CD4-positive, alpha-beta T cell treated with Interferon alpha-2 for 1 hour (primary cell): ENCODE data around the gene TYROBP.

Source experiments
- DNase-seq, 2 donors: peaks; one replicate each; pipeline ENCODE4 v3.0.0-alpha.2; 2020 to 2022

Gene TYROBP

DNA sequence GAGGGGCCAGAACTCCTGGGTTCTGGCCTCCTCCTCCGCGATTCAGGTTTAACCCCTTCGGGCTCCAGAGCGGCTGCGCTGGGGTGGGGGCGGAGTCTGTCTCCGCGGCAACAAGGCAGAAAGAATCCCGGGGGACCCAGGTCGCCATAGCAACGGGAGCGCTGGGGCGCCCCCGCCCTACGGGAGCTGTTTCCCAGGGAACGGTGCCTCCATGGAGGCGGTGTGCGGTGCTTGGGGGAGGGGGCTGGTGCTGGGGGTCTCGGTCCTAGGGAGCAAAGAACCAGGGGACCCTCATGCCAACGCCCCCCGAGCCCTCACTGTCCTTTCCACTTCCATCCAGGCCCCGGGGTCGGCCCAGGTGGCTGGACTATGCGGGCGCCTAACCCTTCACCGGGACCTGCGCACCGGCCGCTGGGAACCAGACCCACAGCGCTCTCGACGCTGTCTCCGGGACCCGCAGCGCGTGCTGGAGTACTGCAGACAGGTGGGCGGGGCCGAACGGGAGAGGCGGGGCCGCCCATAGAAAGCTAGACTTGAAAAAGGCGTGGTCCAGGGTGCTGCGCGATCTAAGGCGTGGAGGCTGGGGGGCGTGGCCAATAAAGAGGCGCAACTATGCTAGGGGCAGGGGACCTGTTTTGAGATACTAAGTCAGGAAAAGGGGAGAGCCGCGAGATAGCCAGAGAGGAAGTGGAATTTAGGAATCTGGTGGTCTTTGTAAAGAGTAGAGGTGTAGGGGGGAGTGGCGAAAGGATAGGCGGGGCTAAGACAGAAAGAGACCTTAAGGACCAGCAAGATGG lies 38.6 kb downstream of the TYROBP start:
- DNase-seq: peak; percentile 86

DNA sequence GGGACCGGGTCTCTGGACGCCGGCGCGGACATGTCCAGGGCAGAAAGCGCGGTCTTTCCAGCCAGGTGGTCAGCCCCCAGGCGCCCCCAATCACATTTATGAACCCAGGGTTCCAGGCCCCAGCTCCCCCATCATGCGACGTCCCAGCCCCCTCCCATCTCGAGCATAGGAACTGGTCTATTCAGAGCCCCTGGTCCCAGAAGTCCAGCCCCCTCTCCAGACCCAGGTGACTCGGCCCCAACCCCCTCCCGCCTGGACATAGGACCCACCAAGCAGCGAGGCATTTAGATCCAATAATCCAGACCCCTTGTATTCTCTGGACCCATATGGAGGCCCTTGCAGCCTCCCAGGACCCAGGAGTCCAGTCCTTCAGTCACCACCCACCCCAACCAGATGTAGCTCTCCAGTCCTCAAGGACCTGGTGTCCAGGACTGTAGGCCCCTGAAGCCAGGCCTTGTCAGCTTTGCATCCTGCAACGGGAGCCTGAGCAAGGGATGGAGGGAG lies 39.2 kb downstream of the TYROBP start:
- no peak for DNase-seq

DNA sequence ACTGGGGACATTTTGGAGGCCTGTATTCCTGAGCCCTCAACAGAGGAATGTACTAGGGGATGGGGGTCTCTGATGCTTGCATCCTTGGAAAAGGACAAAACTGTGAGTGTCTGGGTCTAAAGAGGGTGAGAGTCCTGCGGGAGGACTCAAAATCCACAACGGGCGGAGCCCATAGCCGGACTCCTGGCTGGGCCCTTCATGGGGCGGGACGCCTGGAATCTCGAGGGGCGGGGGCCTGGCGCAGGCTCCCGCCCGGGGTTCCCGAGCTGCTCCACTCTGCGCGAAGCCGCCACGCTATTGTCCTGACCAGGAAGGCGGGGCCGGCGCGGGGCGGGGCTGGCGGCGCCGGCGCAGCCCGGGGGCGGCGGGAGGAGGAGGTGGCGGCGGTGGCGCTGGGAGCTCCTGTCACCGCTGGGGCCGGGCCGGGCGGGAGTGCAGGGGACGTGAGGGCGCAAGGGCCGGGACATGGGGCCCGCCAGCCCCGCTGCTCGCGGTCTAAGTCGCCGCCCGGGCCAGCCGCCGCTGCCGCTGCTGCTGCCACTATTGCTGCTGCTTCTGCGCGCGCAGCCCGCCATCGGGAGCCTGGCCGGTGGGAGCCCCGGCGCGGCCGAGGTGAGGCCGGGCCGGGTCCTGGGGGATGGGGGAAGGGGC lies 39.8 kb downstream of the TYROBP start, which contains the start of gene APLP1:
Gene APLP1 (plus strand): TSS at position 403 of the 651 bp plus-strand sequence. CDS start 63 bp downstream, at position 466.
- DNase-seq: peak; percentile 42 to 70

DNA sequence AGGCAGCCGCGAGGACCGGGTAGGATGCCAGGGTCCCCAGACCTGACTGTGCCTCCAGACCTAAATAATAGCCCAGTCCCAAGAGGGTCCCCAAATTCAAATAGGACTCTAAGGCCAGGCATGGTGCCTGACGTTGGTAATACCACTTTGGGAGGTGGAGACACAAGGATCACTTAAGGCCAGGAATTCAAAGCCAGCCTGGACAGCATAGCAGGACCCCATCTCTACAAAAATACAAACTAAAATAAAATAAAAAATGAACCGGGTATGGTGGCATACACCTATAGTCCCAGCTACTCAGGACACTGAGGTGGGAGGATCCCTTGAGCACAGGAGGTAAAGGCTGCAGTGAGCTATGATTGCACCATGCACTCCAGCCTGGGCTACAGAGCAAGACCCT lies 45.1 kb downstream of the TYROBP start:
- DNase-seq: no peak

DNA sequence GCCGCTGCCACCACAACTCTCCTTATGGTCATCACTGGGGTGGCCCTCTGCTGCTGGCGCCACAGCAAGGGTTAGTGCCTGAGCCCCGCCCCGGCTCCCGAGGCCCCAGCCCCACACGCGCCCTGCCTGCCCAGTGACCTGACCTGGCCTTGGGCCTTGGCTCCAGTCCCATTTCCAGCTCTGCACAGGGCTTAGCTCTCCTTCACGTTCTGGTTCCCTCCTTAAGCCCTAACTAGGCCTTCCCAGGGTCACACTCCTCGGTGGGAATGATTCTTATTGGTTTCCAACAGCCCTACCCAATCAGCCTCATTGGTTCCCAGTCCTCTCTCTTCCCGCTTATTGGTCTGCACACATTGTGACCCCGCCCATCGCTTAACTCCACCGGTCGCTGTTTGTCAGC lies 45.6 kb downstream of the TYROBP start:
- no peak for DNase-seq

DNA sequence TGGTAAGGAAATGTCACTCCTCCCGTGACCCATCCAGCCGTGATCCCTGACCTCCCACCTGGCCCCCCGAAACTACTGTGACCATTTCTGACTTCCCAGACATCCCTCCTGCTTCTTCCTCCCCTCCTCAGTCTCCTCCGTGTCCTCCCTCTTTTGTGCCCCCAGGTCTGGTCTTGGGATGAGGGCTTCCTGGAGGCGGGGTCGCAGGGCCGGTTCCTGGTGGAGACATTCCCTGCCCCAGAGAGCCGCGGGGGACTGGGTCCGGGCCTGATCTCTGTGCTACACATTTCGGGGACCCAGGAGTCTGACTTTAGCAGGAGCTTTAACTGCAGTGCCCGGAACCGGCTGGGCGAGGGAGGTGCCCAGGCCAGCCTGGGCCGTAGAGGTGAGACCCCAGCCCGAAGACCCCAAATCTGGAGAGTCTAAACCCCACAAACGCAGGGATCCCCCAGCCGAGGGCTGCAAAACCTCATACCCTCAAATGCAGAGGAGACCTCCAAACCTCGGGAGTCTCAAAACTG lies 46.4 kb downstream of the TYROBP start:
- no peak for DNase-seq

DNA sequence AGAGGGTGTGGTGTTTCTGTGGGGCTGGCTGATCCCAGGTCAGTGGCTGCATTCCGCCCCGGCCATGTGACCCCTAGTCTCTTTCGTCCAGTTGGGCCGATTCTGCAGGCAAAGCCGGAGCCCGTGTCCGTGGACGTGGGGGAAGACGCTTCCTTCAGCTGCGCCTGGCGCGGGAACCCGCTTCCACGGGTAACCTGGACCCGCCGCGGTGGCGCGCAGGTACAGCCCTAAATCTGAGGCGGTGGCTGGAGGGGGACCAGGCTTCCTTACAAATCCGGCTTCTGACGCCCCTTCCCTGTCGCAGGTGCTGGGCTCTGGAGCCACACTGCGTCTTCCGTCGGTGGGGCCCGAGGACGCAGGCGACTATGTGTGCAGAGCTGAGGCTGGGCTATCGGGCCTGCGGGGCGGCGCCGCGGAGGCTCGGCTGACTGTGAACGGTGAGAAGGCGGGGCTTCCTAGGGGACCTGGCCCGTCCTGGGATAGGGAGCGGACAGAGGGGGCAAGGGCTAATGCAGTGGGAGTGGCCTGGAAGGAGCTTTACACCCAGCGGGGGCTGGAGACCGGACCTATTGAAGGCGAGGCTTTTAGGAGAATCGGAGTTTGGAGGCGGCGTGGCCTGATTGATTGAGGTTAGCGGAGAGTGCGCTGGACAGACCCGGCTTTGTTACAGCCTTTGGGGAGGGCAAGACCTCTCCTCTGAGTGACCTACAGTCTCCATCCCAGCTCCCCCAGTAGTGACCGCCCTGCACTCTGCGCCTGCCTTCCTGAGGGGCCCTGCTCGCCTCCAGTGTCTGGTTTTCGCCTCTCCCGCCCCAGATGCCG lies 47.1 kb downstream of the TYROBP start:
- no peak for DNase-seq

DNA sequence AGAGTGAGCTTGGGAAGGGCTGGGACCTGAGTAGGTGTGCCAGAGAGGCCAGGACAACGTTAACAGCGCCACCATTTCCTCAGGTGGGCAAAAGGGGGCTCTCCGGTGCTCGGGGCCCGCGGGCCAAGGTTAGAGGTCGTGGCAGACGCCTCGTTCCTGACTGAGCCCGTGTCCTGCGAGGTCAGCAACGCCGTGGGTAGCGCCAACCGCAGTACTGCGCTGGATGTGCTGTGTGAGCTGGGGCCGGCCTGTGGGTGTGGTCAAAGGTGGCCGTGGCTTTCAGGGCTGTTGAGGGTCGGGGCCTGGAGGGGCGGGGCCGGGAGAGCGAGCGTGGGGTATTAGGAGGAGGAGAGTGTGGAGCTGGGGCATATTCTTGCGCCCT lies 47.7 kb downstream of the TYROBP start:
- DNase-seq: no peak

DNA sequence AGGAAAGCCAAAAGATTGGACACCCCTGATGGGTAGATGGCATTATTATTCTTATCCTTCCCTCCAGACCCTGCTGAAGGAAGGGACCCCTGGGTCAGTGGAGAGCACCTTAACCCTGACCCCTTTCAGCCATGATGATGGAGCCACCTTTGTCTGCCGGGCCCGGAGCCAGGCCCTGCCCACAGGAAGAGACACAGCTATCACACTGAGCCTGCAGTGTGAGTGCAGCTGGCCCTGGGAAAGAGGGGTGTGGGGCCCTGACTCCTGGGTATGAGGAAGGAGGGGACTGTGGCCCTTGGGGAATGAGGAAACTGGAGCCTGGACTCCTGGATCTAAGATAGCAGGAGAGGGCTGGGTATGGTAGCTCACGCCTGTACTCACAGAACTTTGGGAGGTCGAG lies 48.7 kb downstream of the TYROBP start:
- DNase-seq: no peak

DNA sequence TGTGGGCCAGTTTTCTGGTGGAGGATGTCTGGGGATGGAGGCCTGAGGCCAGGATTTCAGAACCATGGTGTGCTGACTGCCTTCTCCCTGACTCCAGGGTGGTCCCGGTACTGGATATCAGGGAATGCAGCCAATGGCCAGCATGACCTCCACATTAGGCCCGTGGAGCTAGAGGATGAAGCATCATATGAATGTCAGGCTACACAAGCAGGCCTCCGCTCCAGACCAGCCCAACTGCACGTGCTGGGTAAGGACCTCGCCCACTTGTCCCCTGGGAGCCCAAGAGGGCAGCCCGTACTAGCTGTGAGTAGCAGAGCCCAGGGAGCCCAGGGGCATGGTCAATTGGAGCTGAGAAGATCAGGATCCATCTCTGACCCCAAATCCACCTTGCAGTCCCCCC lies 49.8 kb downstream of the TYROBP start:
- DNase-seq: no peak

DNA sequence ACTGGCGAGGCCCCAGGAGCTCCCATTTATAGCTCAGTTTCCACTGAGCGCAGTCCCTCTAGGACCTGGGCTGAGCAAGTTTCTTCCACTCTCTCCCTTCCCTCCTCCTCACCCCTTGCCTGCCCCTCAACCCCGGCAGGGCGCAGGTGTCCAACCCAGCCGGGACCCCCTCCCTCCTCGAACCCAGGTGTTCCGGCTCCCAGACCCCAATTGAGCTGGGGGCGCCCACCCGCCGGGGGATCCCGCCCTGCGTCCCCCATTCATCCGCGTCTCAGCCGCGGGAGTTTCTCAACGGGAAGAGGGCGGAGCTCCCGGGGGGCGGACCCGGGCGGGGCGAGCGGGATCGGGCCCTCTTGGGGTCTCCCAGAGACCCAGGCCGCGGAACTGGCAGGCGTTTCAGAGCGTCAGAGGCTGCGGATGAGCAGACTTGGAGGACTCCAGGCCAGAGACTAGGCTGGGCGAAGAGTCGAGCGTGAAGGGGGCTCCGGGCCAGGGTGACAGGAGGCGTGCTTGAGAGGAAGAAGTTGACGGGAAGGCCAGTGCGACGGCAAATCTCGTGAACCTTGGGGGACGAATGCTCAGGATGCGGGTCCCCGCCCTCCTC lies 51.4 kb downstream of the TYROBP start, which contains the start of gene KIRREL2:
Gene KIRREL2 (plus strand): TSS at position 366 of the 604 bp plus-strand sequence. CDS start 209 bp downstream, at position 575.
- peak in 1 of 2 donors; percentile 21 for DNase-seq
